ENCODE data around the gene VAMP4. TPM values are rescaled to one million over a fixed set of nuclear protein-coding genes. Genes with fewer than 3 reads are reported as not detected.

Gene VAMP4
- total and polyA plus RNA-seq, 8 donors, result 14.7 to 19.4 (median 18.5) TPM

DNA sequence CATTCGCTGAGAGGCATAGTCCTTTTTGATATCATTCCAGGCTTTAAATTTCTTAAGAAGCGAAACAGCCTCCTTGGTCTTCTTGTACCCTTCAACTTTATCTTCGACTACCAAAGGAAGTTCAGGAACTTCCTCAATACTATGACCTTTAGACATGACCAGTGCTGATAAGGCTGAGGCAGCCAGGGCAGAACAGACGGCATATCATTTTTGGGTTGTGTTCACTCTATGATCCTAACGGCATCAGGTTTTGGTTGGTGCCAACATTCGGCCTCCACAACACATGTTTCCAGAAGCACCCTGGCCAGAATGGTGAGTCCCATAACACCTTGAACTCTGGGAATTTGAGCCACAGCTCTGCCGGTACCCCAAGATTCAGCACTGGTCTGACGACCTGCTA lies 58.0 kb downstream of the VAMP4 start:
- TF ChIP-seq CTCF (IDR thresholded peaks at IDR 0.05), result no peak
- no peak for ATAC-seq
- intact Hi-C loops (cut with DNase I), result no loop called here
- H3K4me1 ChIP-seq, result no peaks in the 10 kb centered on the region
- H3K27ac ChIP-seq, result no peak overlapping the region
- no peaks in the 10 kb centered on the region for H3K36me3 ChIP-seq
- no peak overlapping the region for H3K4me3 ChIP-seq
- no peaks in the 10 kb centered on the region for H3K27me3 ChIP-seq
- DNase-seq, result no peak
- no peaks in the 10 kb centered on the region for H3K9me3 ChIP-seq

DNA sequence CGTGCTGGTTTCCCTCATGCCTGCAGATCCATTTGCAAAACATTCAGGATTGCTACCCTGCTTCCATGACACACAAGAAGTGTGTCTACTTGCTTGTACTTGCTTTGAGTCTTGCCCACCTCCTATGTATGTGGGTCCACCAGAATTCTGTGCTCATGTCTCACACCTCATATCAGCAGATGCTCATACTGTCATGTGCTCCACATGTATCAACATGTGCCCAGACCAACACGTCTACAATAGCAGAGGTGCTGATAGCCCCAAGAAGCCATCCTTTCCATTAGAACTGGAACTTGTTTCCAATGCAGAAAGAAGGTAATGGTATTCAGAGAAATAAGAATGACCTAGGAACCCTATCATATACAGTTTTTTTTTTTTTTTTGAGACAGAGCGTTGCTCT lies 61.5 kb downstream of the VAMP4 start:
- DNase-seq (no peak), ATAC-seq (no peak)
- no peak for TF ChIP-seq CTCF (IDR thresholded peaks at IDR 0.05)
- Histone ChIP-seq H3K4me1 (no peaks in the 10 kb centered on the region), H3K4me3 (no peak overlapping the region), H3K27me3 (no peaks in the 10 kb centered on the region), H3K27ac (no peak overlapping the region), H3K36me3 (no peaks in the 10 kb centered on the region), H3K9me3 (no peaks in the 10 kb centered on the region)
- intact Hi-C loops (cut with DNase I), result no loop called here

DNA sequence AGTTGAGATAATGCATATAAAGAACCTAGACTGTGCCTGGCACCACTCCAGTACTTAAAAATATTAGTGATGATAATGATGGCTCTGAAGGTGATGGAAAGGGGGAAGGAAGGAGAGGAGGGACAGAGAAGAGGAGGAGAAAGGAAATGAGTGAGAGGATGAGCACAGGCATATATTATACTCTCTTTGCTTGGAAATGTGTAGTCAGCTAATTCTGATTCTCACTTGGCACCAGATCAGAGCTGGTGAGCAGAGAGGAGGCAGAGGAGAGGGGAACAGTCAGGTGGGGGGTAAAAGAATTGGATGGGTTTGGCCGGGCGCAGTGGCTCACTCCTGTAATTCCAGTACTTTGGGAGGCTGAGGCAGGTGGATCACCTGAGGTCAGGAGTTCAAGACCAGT lies 65.0 kb downstream of the VAMP4 start:
- no peaks in the 10 kb centered on the region for H3K36me3 ChIP-seq
- no peaks in the 10 kb centered on the region for H3K9me3 ChIP-seq
- no peak overlapping the region for H3K4me3 ChIP-seq
- ATAC-seq (no peak), DNase-seq (no peak)
- H3K4me1 ChIP-seq, result no peaks in the 10 kb centered on the region
- intact Hi-C loops (cut with DNase I), result no loop called here
- no peaks in the 10 kb centered on the region for H3K27me3 ChIP-seq
- no peak for TF ChIP-seq CTCF (IDR thresholded peaks at IDR 0.05)
- no peak overlapping the region for H3K27ac ChIP-seq

DNA sequence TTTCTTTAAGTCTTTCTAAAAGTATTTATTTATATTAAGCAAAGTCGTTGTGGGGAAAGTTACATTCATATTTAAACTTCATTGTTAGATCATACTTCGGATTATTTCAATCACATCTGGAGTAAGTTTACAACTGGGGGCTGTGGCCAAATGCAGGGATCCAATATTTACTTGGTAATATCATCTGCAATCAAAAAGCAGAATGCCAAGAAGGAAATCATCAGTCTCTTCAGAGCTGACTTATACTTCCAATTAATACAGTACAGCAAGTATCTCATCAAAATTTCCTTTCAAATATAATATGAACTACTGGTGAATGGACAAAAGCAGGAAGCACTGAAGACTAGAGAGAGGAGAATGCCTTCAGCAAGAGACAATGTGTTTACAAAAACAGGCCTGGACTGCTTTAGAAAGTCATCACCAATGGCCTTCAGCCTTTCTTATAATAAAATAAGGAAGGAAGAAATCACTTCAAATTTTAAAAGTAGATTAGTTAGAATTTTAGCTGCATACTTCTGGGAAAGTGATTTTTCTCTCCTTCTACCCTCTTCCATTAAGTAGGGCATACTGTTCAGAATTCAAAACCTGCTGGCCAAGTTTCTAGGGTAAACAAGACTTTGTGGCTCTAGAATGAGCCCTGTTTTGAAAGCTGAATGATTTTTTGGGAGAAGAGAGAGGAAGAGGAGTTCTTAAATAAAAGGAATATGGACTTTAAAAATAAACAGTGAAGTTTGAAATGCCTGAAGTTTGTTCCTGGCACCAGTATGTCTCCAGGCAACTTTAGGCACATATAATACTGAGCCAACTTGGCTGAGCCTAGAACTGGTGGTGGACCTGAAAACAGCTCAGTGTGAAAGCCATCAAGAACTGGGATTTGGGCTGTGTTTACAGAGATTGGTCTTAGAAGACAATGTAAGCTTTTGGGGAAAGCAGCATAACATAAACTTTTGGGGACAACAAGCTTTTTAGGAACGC lies 67.1 kb downstream of the VAMP4 start:
- no peak for TF ChIP-seq CTCF (IDR thresholded peaks at IDR 0.05)
- Histone ChIP-seq H3K9me3 (no peaks in the 10 kb centered on the region), H3K4me1 (no peaks in the 10 kb centered on the region), H3K27ac (peak overlapping the region in 1 of 2 donors; percentile 18), H3K36me3 (no peaks in the 10 kb centered on the region), H3K4me3 (no peak overlapping the region), H3K27me3 (no peaks in the 10 kb centered on the region)
- intact Hi-C loops (cut with DNase I), result no loop called here
- DNase-seq (no peak), ATAC-seq (no peak)

DNA sequence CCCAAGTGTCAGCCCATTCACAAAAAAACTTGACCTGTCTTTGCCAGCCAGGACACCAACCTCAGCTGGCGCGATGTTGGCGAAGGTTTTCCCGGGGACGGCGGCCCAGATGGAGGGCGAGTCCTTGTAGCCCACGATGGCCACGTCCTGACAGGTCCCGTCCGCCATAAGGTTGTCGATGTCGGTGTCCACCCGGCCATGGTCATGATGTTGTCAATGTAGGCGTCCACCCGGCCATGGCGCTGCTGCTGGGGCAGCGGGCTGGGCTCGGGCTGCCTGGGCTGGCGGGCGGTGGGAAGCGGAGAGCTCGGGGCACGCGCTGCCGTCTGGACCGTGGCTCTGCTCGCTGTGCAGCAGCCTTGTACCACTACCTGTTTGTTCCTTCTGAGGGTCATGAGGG lies 71.1 kb downstream of the VAMP4 start:
- Histone ChIP-seq H3K27ac (no peak overlapping the region), H3K4me1 (no peaks in the 10 kb centered on the region), H3K27me3 (no peaks in the 10 kb centered on the region), H3K9me3 (no peaks in the 10 kb centered on the region), H3K36me3 (no peaks in the 10 kb centered on the region), H3K4me3 (no peak overlapping the region)
- intact Hi-C loops (cut with DNase I), result no loop called here
- no peak for TF ChIP-seq CTCF (IDR thresholded peaks at IDR 0.05)
- DNase-seq (peak in 1 of 4 donors; percentile 72), ATAC-seq (no peak)

All from left lung (tissue), 10 donors.